DOHH2 (cell line): ENCODE results near the gene KCNA3.

Experiments
- H3F3A ChIP-seq: fragments of 200-600 bp; sonication (generic), shearing (Covaris generic); 2 replicates; pipeline ENCODE4 v1.6.0; 2016; ENCODE audit warnings: antibody characterized with exemption, mild to moderate bottlenecking; ENCODE audit not compliant: control insufficient read depth, insufficient read depth
- H3K27ac ChIP-seq: fragments of 200-600 bp; sonication (generic); 2 replicates; pipeline ENCODE4 v1.5.1; 2014; ENCODE audit warnings: low read depth, mild to moderate bottlenecking, low read length, moderate library complexity
- H3K27me3 ChIP-seq: fragments of 200-600 bp; sonication (generic); 2 replicates; pipeline ENCODE4 v1.6.1; 2014; ENCODE audit warnings: mild to moderate bottlenecking, low read length, mixed read lengths; ENCODE audit not compliant: control insufficient read depth
- H3K36me3 ChIP-seq: fragments of 200-600 bp; sonication (generic); 2 replicates; pipeline ENCODE4 v1.6.1; 2014; ENCODE audit warnings: mild to moderate bottlenecking, low read length, moderate library complexity, mixed read lengths; ENCODE audit not compliant: control insufficient read depth
- H3K4me1 ChIP-seq: fragments of 200-600 bp; sonication (generic); 2 replicates; pipeline ENCODE4 v1.6.1; 2014; ENCODE audit warnings: mild to moderate bottlenecking, low read length, mixed read lengths; ENCODE audit not compliant: control insufficient read depth
- H3K4me2 ChIP-seq: fragments of 200-600 bp; sonication (generic); 2 replicates; pipeline ENCODE4 v1.6.0; 2014; ENCODE audit warnings: mild to moderate bottlenecking, low read length, moderate library complexity
- H3K4me3 ChIP-seq: fragments of 200-600 bp; sonication (generic); 2 replicates; pipeline ENCODE4 v1.5.1; 2014; ENCODE audit warnings: mild to moderate bottlenecking, low read length, mixed read lengths
- H3K79me2 ChIP-seq: fragments of 200-600 bp; sonication (generic); 2 replicates; pipeline ENCODE4 v1.6.1; 2014; ENCODE audit warnings: mild to moderate bottlenecking, low read length, mixed read lengths; ENCODE audit not compliant: control insufficient read depth
- H3K9me2 ChIP-seq: fragments of 200-600 bp; sonication (generic); replicated peaks from 2 replicates; pipeline ENCODE4 v1.6.1; 2014; ENCODE audit warnings: mild to moderate bottlenecking, low read length, mixed read lengths; ENCODE audit not compliant: control insufficient read depth
- H3K9me3 ChIP-seq: fragments of 200-600 bp; sonication (generic); 2 replicates; pipeline ENCODE4 v1.6.1; 2014; ENCODE audit warnings: antibody characterized with exemption, low read length, mixed read lengths; ENCODE audit not compliant: control insufficient read depth, insufficient read depth
- H4K20me1 ChIP-seq: fragments of 200-600 bp; sonication (generic); 2 replicates; pipeline ENCODE4 v1.6.0; 2014; ENCODE audit warnings: low read depth, mild to moderate bottlenecking, antibody characterized with exemption, low read length, moderate library complexity; ENCODE audit not compliant: control insufficient read depth, insufficient read depth
- CTCF ChIP-seq: fragments of 200-600 bp; sonication (generic); IDR thresholded peaks from one replicate; pipeline ENCODE4 v1.5.1; 2014; ENCODE audit warnings: antibody characterized with exemption, mild to moderate bottlenecking, low read depth, low read length; ENCODE audit not compliant: poor library complexity, severe bottlenecking
- EZH2phosphoT487 ChIP-seq: fragments of 200-600 bp; sonication (generic); IDR thresholded peaks from 2 replicates; pipeline ENCODE4 v1.6.1; 2017; ENCODE audit warnings: borderline replicate concordance, mild to moderate bottlenecking, antibody characterized with exemption, low read length, moderate library complexity, mixed read lengths

The KCNA3 gene

DNA sequence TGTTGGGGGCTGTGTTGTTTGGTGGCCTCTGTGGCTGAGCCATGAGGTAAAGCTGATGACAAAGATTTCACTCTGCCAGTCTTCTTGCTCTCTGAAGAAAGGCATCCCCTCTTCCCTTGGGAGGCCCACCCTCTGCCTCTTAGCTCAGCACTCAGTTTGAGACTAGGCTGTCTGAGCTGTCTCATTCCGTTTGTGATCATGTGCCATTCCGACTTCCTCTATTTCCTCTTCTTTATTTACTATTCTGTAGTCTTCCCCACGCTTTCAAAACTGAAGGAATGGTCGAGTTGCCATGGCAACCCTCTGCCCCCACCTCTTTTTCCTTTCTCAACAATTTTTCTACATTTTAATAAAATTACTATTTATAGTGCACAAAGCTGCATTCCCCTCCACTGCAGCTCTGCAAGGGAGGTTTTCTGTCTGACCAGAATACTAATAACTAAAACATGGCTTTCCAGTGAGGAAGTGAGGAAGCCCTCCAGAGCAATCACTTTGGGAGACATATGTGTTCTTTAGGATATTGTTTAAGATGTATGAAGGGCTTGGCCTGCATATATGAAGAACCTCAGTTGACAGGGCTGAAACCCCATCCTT, 30.8 kb downstream of the KCNA3 start:
- no peaks in the 10 kb centered on the region for H3K9me3 ChIP-seq
- H3K79me2 ChIP-seq: no peaks in the 10 kb centered on the region
- no peaks in the 10 kb centered on the region for H3K9me2 ChIP-seq
- H3K27ac ChIP-seq: no peak overlapping the region
- no peaks in the 10 kb centered on the region for H3K27me3 ChIP-seq
- peaks cover 24% of the 10 kb centered on the region for H3K4me1 ChIP-seq
- H3K36me3 ChIP-seq: no peaks in the 10 kb centered on the region
- H3K4me2 ChIP-seq: peak overlapping the region; percentile 25
- TF ChIP-seq EZH2phosphoT487: no peak
- TF ChIP-seq CTCF: no peak
- H4K20me1 ChIP-seq: no peaks in the 10 kb centered on the region
- H3F3A ChIP-seq: no peaks in the 10 kb centered on the region
- H3K4me3 ChIP-seq: no peak overlapping the region

DNA sequence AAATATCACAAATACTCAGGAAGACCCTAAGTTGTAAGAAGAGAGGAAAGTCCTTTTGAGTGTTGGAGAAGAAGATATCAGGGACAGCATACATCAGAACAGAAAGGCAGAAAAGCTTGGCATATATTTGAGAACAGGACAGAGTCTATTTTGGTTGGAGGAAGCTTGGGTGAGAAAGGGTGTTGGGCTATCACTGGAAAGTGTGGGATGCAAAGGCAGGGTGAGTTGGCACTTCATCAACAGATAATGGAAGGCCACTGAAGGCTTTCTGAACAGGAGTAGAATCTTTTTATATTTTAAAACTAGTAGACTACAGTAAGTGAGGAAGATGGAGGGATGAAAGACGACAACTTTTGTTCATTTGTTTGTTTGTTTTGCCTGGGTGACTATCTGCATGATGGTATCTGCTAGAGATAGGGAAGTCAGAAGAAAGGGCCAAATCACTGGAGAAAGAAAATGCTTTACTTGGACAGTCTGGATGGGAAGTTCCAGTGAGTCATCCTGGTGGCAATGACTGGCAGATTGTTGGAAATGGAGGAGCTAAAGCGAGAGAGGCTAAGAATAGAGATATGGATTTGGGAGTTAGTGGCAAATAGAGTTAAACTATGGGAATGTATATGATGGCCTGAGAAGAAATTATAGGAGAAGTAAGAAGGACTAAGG, 34.9 kb downstream of the KCNA3 start:
- TF ChIP-seq EZH2phosphoT487: no peak
- no peak for TF ChIP-seq CTCF
- H3K9me2 ChIP-seq: no peaks in the 10 kb centered on the region
- H3K36me3 ChIP-seq: no peaks in the 10 kb centered on the region
- no peak overlapping the region for H3K4me3 ChIP-seq
- H3K9me3 ChIP-seq: no peaks in the 10 kb centered on the region
- H3K4me2 ChIP-seq: no peak overlapping the region
- no peaks in the 10 kb centered on the region for H3K27me3 ChIP-seq
- H3K4me1 ChIP-seq: peaks cover 33% of the 10 kb centered on the region
- H4K20me1 ChIP-seq: no peaks in the 10 kb centered on the region
- no peaks in the 10 kb centered on the region for H3K79me2 ChIP-seq
- H3F3A ChIP-seq: no peaks in the 10 kb centered on the region
- H3K27ac ChIP-seq: no peak overlapping the region

DNA sequence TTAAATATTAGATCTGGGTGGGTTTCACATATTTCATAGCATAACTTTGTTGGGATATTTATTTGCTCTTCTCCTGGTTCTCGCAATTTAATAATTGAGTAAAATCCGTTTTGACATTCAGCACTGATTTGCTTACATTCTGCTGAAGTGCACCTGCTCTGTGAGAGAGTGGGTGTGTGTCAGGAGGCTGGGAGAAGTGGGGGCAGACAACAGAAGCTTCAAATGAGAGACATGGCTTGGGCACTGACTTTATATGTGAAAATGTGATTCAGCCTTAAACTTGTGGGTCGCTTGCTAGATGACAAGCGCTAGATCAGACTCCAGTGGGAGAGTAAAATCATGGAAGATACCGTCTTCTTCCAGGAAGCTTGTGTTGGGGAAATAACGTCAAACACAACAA, 36.2 kb downstream of the KCNA3 start:
- H3K4me2 ChIP-seq: no peak overlapping the region
- TF ChIP-seq CTCF (no peak), EZH2phosphoT487 (no peak)
- H3K9me2 ChIP-seq: no peaks in the 10 kb centered on the region
- H3F3A ChIP-seq: no peaks in the 10 kb centered on the region
- peaks cover 30% of the 10 kb centered on the region for H3K4me1 ChIP-seq
- no peak overlapping the region for H3K27ac ChIP-seq
- H3K79me2 ChIP-seq: no peaks in the 10 kb centered on the region
- H4K20me1 ChIP-seq: no peaks in the 10 kb centered on the region
- no peaks in the 10 kb centered on the region for H3K27me3 ChIP-seq
- no peaks in the 10 kb centered on the region for H3K36me3 ChIP-seq
- no peak overlapping the region for H3K4me3 ChIP-seq
- no peaks in the 10 kb centered on the region for H3K9me3 ChIP-seq
